OCI-LY1 (cell line): Measurements from ENCODE around the gene TRPM5.

Experiments
- H2AFZ ChIP-seq: fragments of 200-600 bp; sonication (generic), shearing (Covaris generic); 2 replicates; pipeline ENCODE4 v1.6.0; 2014; ENCODE audit warnings: antibody characterized with exemption, mild to moderate bottlenecking, low read length
- H3F3A ChIP-seq: fragments of 200-600 bp; sonication (generic), shearing (Covaris generic); 2 replicates; pipeline ENCODE4 v1.6.0; 2014; ENCODE audit warnings: mild to moderate bottlenecking, antibody characterized with exemption, low read length, moderate library complexity; ENCODE audit not compliant: insufficient read depth
- H3K27ac ChIP-seq: fragments of 200-600 bp; sonication (generic); 2 replicates; pipeline ENCODE4 v1.5.1; 2014; ENCODE audit warnings: low read length, mixed run types, mild to moderate bottlenecking, low read depth; ENCODE audit not compliant: poor library complexity, severe bottlenecking
- H3K27me3 ChIP-seq: fragments of 200-600 bp; sonication (generic); 2 replicates; pipeline ENCODE4 v1.6.0; 2014; ENCODE audit warnings: antibody characterized with exemption, mild to moderate bottlenecking, low read length, moderate library complexity; ENCODE audit not compliant: insufficient read depth
- H3K36me3 ChIP-seq: fragments of 200-600 bp; sonication (generic); 2 replicates; pipeline ENCODE4 v1.6.1; 2014; ENCODE audit warnings: mild to moderate bottlenecking, antibody characterized with exemption, low read length, moderate library complexity, mixed read lengths; ENCODE audit not compliant: insufficient read depth
- H3K4me1 ChIP-seq: fragments of 200-600 bp; sonication (generic); 2 replicates; pipeline ENCODE4 v1.5.1; 2014; ENCODE audit warnings: mild to moderate bottlenecking, low read length, moderate library complexity; ENCODE audit not compliant: insufficient read depth, severe bottlenecking
- H3K4me2 ChIP-seq: fragments of 200-600 bp; sonication (generic), shearing (Covaris generic); 2 replicates; pipeline ENCODE4 v1.6.1; 2014; ENCODE audit warnings: low read length
- H3K4me3 ChIP-seq: fragments of 200-600 bp; sonication (generic); 2 replicates; pipeline ENCODE4 v1.5.1; 2014; ENCODE audit warnings: low read length, low read depth, mild to moderate bottlenecking, mixed read lengths; ENCODE audit not compliant: poor library complexity, severe bottlenecking
- H3K79me2 ChIP-seq: fragments of 200-600 bp; shearing (Covaris generic); 2 replicates; pipeline ENCODE4 v1.6.1; 2016; ENCODE audit warnings: mixed run types, low read length, mixed read lengths; ENCODE audit not compliant: insufficient read depth
- H3K9ac ChIP-seq: fragments of 200-600 bp; sonication (generic), shearing (Covaris generic); 2 replicates; pipeline ENCODE4 v1.6.1; 2014; ENCODE audit warnings: mild to moderate bottlenecking, low read length, mixed read lengths
- H3K9me2 ChIP-seq: fragments of 200-600 bp; sonication (generic), shearing (Covaris generic); 2 replicates; pipeline ENCODE4 v1.6.1; 2014; ENCODE audit warnings: low read depth, mild to moderate bottlenecking, low read length, mixed read lengths
- H3K9me3 ChIP-seq: fragments of 200-600 bp; shearing (Covaris generic); 2 replicates; pipeline ENCODE4 v1.6.1; 2014; ENCODE audit warnings: low read length, mixed read lengths
- H4K20me1 ChIP-seq: fragments of 200-600 bp; sonication (generic), shearing (Covaris generic); 2 replicates; pipeline ENCODE4 v1.6.0; 2016; ENCODE audit warnings: mild to moderate bottlenecking, low read length; ENCODE audit not compliant: insufficient read depth
- CTCF ChIP-seq: fragments of 200-600 bp; sonication (generic), shearing (Covaris generic); IDR thresholded peaks from 2 replicates; pipeline ENCODE4 v1.5.1; 2017; ENCODE audit warnings: mild to moderate bottlenecking, antibody characterized with exemption, low read length, moderate library complexity, mixed read lengths
- EZH2 ChIP-seq: fragments of 200-600 bp; sonication (generic), shearing (Covaris generic); IDR thresholded peaks from 2 replicates; pipeline ENCODE4 v1.8.0; 2017; ENCODE audit warnings: borderline replicate concordance, mixed run types, mild to moderate bottlenecking, antibody characterized with exemption, low read length, moderate library complexity, mixed read lengths

TRPM5 gene

GRCh38 chr11:2434506-2435255 is 9.6 kb downstream of the TRPM5 start:
- no peaks in the 10 kb centered on the region for H3K36me3 ChIP-seq
- H3K4me2 ChIP-seq: no peak overlapping the region
- no peak overlapping the region for H3K9ac ChIP-seq

GRCh38 chr11:2434008-2434407 is 10.3 kb downstream of the TRPM5 start:
- TF ChIP-seq EZH2 (no peak), CTCF (no peak)
- H3K9me3 ChIP-seq: no peaks in the 10 kb centered on the region
- no peaks in the 10 kb centered on the region for H3K79me2 ChIP-seq
- H3K36me3 ChIP-seq: no peaks in the 10 kb centered on the region
- H3K4me3 ChIP-seq: no peak overlapping the region
- no peak overlapping the region for H3K9ac ChIP-seq
- no peaks in the 10 kb centered on the region for H3F3A ChIP-seq
- no peak overlapping the region for H3K4me2 ChIP-seq
- H2AFZ ChIP-seq: no peak overlapping the region
- no peaks in the 10 kb centered on the region for H4K20me1 ChIP-seq
- no peaks in the 10 kb centered on the region for H3K9me2 ChIP-seq
- no peaks in the 10 kb centered on the region for H3K4me1 ChIP-seq
- H3K27ac ChIP-seq: no peak overlapping the region
- H3K27me3 ChIP-seq: no peaks in the 10 kb centered on the region

More at GRCh38 chr11:2434506-2435255, 9.6 kb downstream of the TRPM5 start:
- H3K9me3 ChIP-seq: no peaks in the 10 kb centered on the region
- no peak overlapping the region for H3K27ac ChIP-seq
- no peaks in the 10 kb centered on the region for H3K27me3 ChIP-seq
- no peak overlapping the region for H2AFZ ChIP-seq
- no peak for TF ChIP-seq CTCF
- TF ChIP-seq EZH2: no peak
- H3K4me1 ChIP-seq: no peaks in the 10 kb centered on the region
- no peaks in the 10 kb centered on the region for H3F3A ChIP-seq
- H4K20me1 ChIP-seq: no peaks in the 10 kb centered on the region
- H3K4me3 ChIP-seq: no peak overlapping the region
- no peaks in the 10 kb centered on the region for H3K79me2 ChIP-seq
- no peaks in the 10 kb centered on the region for H3K9me2 ChIP-seq

GRCh38 chr11:2433106-2433925 is 11.0 kb downstream of the TRPM5 start:
- Histone ChIP-seq H4K20me1 (no peaks in the 10 kb centered on the region), H3K4me2 (no peak overlapping the region), H3K4me3 (no peak overlapping the region), H3K27ac (no peak overlapping the region), H2AFZ (no peak overlapping the region), H3K9ac (no peak overlapping the region), H3F3A (no peaks in the 10 kb centered on the region), H3K79me2 (no peaks in the 10 kb centered on the region), H3K4me1 (no peaks in the 10 kb centered on the region), H3K27me3 (no peaks in the 10 kb centered on the region), H3K9me3 (no peaks in the 10 kb centered on the region), H3K36me3 (no peaks in the 10 kb centered on the region), H3K9me2 (no peaks in the 10 kb centered on the region)
- TF ChIP-seq CTCF (no peak), EZH2 (no peak)
